Measurements from ENCODE around the gene NMNAT3. TPM values are rescaled to one million over a fixed set of nuclear protein-coding genes. Genes with fewer than 3 reads are reported as not detected.

The NMNAT3 gene
- total RNA-seq, 4 donors from 2014 or later: 1.5 to 12.6 (median 5.6) TPM

- Histone ChIP-seq H3K27ac (peak overlapping the region; percentile 48 to 72 (median 60)), H3K27me3 (peaks cover 18% of the 10 kb centered on the region), H3K4me1 (peaks cover 0 to 31% (median 11%) of the 10 kb centered on the region in 4 donors), H3K4me3 (no peak overlapping the region), H3K36me3 (no peaks in the 10 kb centered on the region), H3K9me3 (no peaks in the 10 kb centered on the region)
- intact Hi-C loops (cut with DNase I; ENCODE audit: low total_unique reads) (no loop called here), in situ Hi-C loops (cut with MboI; ENCODE audit: low pct_ligation_motif_present in 1 of 4, low pct_unique_long_range_greater_than_20kb in 1 of 4, low sequenced_read_pairs in 3 of 4) (no loop called here)
- WGBS, 2 donors (ENCODE audit: low coverage in 1 of 2): 67 to 69% methylated on average over 6 to 12 of the region's 12 CpGs
- TF ChIP-seq POLR2AphosphoS5 (IDR thresholded peaks at IDR 0.05) (no peak), POLR2A (IDR thresholded peaks at IDR 0.05) (no peak), CTCF (IDR thresholded peaks at IDR 0.05) (no peak), EP300 (IDR thresholded peaks at IDR 0.05; ENCODE audit: low read depth) (no peak)
- no peak for DNase-seq
Observed at GRCh38 chr3:139534992-139535879, 142.5 kb downstream of the NMNAT3 start.

DNA sequence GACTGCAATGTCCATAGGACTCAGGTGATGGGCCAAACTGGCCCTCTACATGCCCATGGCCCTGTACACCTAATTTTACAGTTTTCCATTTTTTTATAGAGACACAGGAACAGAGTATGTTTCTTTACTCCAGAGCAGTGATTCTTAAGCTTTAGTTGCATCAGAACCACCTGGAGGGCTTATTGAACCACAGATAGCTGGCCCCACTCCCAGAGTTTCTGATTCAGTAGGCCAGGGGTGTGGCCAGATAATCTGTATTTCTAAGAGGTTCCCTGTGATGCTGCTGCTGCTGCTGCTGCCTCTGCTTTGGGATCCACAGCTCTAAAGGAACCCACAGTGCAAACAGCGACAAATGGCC, 143.3 kb downstream of the NMNAT3 start:
- Histone ChIP-seq H3K9me3 (no peaks in the 10 kb centered on the region), H3K4me3 (no peak overlapping the region), H3K27ac (peak overlapping the region; percentile 48 to 72 (median 60)), H3K27me3 (peaks cover 14% of the 10 kb centered on the region), H3K36me3 (no peaks in the 10 kb centered on the region), H3K4me1 (peaks cover 0 to 31% (median 10%) of the 10 kb centered on the region in 4 donors)
- intact Hi-C loops (cut with DNase I; ENCODE audit: low total_unique reads) (no loop called here), in situ Hi-C loops (cut with MboI; ENCODE audit: low pct_ligation_motif_present in 1 of 4, low pct_unique_long_range_greater_than_20kb in 1 of 4, low sequenced_read_pairs in 3 of 4) (no loop called here)
- TF ChIP-seq POLR2AphosphoS5 (IDR thresholded peaks at IDR 0.05) (no peak), POLR2A (IDR thresholded peaks at IDR 0.05) (no peak), CTCF (IDR thresholded peaks at IDR 0.05) (no peak), EP300 (IDR thresholded peaks at IDR 0.05; ENCODE audit: low read depth) (no peak)
- DNase-seq: peak; percentile 43
- WGBS, 2 donors (ENCODE audit: low coverage in 1 of 2): 80 to 84% methylated on average over 1 of the region's 1 CpG

- H3K27me3 ChIP-seq: peaks cover 8% of the 10 kb centered on the region
- H3K9me3 ChIP-seq: no peaks in the 10 kb centered on the region
- peak overlapping the region; percentile 48 to 72 (median 60) for H3K27ac ChIP-seq
- DNase-seq: no peak
- no peaks in the 10 kb centered on the region for H3K36me3 ChIP-seq
- 58 to 71% methylated on average over 2 to 15 of the region's 15 CpGs for WGBS, 2 donors (ENCODE audit: low coverage in 1 of 2)
- H3K4me1 ChIP-seq: peaks cover 0 to 28% (median 5%) of the 10 kb centered on the region in 4 donors
- TF ChIP-seq POLR2AphosphoS5 (IDR thresholded peaks at IDR 0.05): no peak
- TF ChIP-seq CTCF (IDR thresholded peaks at IDR 0.05): no peak
- no peak for TF ChIP-seq POLR2A (IDR thresholded peaks at IDR 0.05)
- no peak for TF ChIP-seq EP300 (IDR thresholded peaks at IDR 0.05; ENCODE audit: low read depth)
- no peak overlapping the region for H3K4me3 ChIP-seq
- intact Hi-C loops (cut with DNase I; ENCODE audit: low total_unique reads): no loop called here
- in situ Hi-C loops (cut with MboI; ENCODE audit: low pct_ligation_motif_present in 1 of 4, low pct_unique_long_range_greater_than_20kb in 1 of 4, low sequenced_read_pairs in 3 of 4): no loop called here
Observed at GRCh38 chr3:139533781-139534454, 143.9 kb downstream of the NMNAT3 start.

DNA sequence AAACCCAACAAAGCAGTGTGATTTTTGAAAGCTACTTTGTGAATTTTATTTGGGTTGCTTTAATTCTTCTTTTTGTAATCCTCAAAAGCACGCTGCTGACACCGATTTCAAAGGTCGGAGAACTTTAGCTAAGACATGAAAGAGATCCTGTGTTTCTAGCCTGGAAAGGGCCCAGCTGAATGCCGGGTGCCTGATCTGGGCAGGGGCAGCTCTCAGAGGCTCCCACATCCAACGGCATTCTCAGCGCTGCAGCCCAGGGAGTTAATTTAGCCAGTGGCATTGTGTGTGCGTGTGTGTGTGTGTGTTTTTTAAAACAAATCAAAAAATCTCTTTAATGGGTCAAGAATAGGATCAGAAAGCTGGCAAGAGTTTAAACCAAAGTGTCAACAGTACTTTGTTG, 144.8 kb downstream of the NMNAT3 start:
- 73 to 80% methylated on average over 7 of the region's 7 CpGs for WGBS, 2 donors (ENCODE audit: low coverage in 1 of 2)
- Histone ChIP-seq H3K4me1 (peaks cover 0 to 26% (median 4%) of the 10 kb centered on the region in 4 donors), H3K4me3 (no peak overlapping the region), H3K9me3 (no peaks in the 10 kb centered on the region), H3K27ac (peak overlapping the region in 3 of 4 donors; percentile 10 to 72 (median 48)), H3K27me3 (no peaks in the 10 kb centered on the region), H3K36me3 (no peaks in the 10 kb centered on the region)
- TF ChIP-seq POLR2A (IDR thresholded peaks at IDR 0.05): no peak
- TF ChIP-seq EP300 (IDR thresholded peaks at IDR 0.05; ENCODE audit: low read depth): no peak
- TF ChIP-seq POLR2AphosphoS5 (IDR thresholded peaks at IDR 0.05): no peak
- no peak for TF ChIP-seq CTCF (IDR thresholded peaks at IDR 0.05)
- intact Hi-C loops (cut with DNase I; ENCODE audit: low total_unique reads): no loop called here
- no peak for DNase-seq
- in situ Hi-C loops (cut with MboI; ENCODE audit: low pct_ligation_motif_present in 1 of 4, low pct_unique_long_range_greater_than_20kb in 1 of 4, low sequenced_read_pairs in 3 of 4): no loop called here

Data from transverse colon (tissue), 4 donors.